GM18861 (cell line): ENCODE results near the gene PTH2.

Source experiments
- ATAC-seq: cut with Tn5 transposase; IDR thresholded peaks from one replicate; pipeline ENCODE4 v1.9.1; 2021; ENCODE audit not compliant: unreplicated experiment

PTH2 gene

GRCh38 chr19:49432141-49433073 lies 9.2 kb upstream of the PTH2 start:
- ATAC-seq = no peak

GRCh38 chr19:49431330-49431749 lies 8.1 kb upstream of the PTH2 start:
- ATAC-seq = no peak

- ATAC-seq = no peak
Observed at GRCh38 chr19:49430678-49431329, 7.6 kb upstream of the PTH2 start.

GRCh38 chr19:49430172-49430677 lies 7.0 kb upstream of the PTH2 start:
- ATAC-seq = no peak

GRCh38 chr19:49428547-49429451 lies 5.6 kb upstream of the PTH2 start:
- no peak for ATAC-seq

- no peak for ATAC-seq
Observed at GRCh38 chr19:49427855-49428546, 4.8 kb upstream of the PTH2 start.

- ATAC-seq = no peak
Observed at GRCh38 chr19:49427339-49427738, 4.1 kb upstream of the PTH2 start.

GRCh38 chr19:49425922-49426592 lies 2.8 kb upstream of the PTH2 start:
- no peak for ATAC-seq

GRCh38 chr19:49425178-49425577 lies 1.9 kb upstream of the PTH2 start, which contains the start of gene GFY:
TSS of gene GFY (plus strand) at chr19:49425388. CDS start at chr19:49426431, 1,043 bp downstream.
- no peak for ATAC-seq

- ATAC-seq = no peak
Observed at GRCh38 chr19:49423985-49424303, 703 bp upstream of the PTH2 start.

GRCh38 chr19:49422407-49423070 lies 702 bp downstream of the PTH2 start:
- no peak for ATAC-seq

GRCh38 chr19:49421878-49422202 lies 1.4 kb downstream of the PTH2 start:
- ATAC-seq = no peak

- no peak for ATAC-seq
Observed at GRCh38 chr19:49421039-49421877, 2.0 kb downstream of the PTH2 start.

- ATAC-seq = no peak
Observed at GRCh38 chr19:49420227-49420626, 3.0 kb downstream of the PTH2 start.

- ATAC-seq = no peak
Observed at GRCh38 chr19:49419173-49419572, 4.1 kb downstream of the PTH2 start.

- ATAC-seq = no peak
Observed at GRCh38 chr19:49418511-49418910, 4.7 kb downstream of the PTH2 start.

- ATAC-seq = no peak
Observed at GRCh38 chr19:49417088-49417487, 6.2 kb downstream of the PTH2 start.

GRCh38 chr19:49415810-49416200 lies 7.4 kb downstream of the PTH2 start:
- ATAC-seq = no peak
